Activated naive CD8-positive, alpha-beta T cell treated with anti-CD3 and anti-CD28 coated beads, Interleukin-2, amount 10 ng/mL, durations not matched to agents 7 days and 5 days (primary cell): Measurements from ENCODE around the gene SLC6A19. TPM values are rescaled to one million over a fixed set of nuclear protein-coding genes. Genes with fewer than 3 reads are reported as not detected.
"Not testable (repeated sequence)": the region's sequence is repeated elsewhere in the genome, so short reads cannot be mapped to it uniquely, and the experiment has no call there.

ENCODE experiments used
- ATAC-seq: fragments of 150-1000 bp; cut with Tn5 transposase; one replicate; pipeline ENCODE4 v1.10.0; 2021; ENCODE audit warnings: low read depth, moderate library complexity
- POLR2A ChIA-PET: fragments of 350-600 bp; sonication (Branson Sonifier 250); formaldehyde crosslinking; loops from one replicate; lab custom pipeline; 2021; ENCODE audit warnings: antibody characterized with exemption; lab: Charles Lee
- DNase-seq: peaks from one replicate; pipeline ENCODE4 v3.0.0; 2021
- H3K27ac Mint-ChIP-seq: one replicate; pipeline ENCODE4 v1.8.0; 2022; ENCODE audit warnings: mild to moderate bottlenecking, mixed read lengths
- H3K27me3 Mint-ChIP-seq: one replicate; pipeline ENCODE4 v1.8.0; 2022; ENCODE audit warnings: mild to moderate bottlenecking, moderate library complexity, mixed read lengths
- H3K36me3 Mint-ChIP-seq: one replicate; pipeline ENCODE4 v1.8.0; 2021; ENCODE audit warnings: mild to moderate bottlenecking, mixed read lengths
- H3K4me1 Mint-ChIP-seq: one replicate; pipeline ENCODE4 v1.8.0; 2021; ENCODE audit warnings: mixed read lengths
- H3K4me3 Mint-ChIP-seq: one replicate; pipeline ENCODE4 v1.8.0; 2022; ENCODE audit warnings: mild to moderate bottlenecking, moderate library complexity, mixed read lengths
- H3K9me3 Mint-ChIP-seq: one replicate; pipeline ENCODE4 v1.8.0; 2021; ENCODE audit warnings: mixed read lengths
- total RNA-seq, 2 experiments: library from RNA; stranded (reverse); gene quantifications; one replicate each; pipeline ENCODE4 v1.2.3, GENCODE V29; 2021

Gene SLC6A19
- total RNA-seq, 2 experiments from 2014 or later: not detected

DNA sequence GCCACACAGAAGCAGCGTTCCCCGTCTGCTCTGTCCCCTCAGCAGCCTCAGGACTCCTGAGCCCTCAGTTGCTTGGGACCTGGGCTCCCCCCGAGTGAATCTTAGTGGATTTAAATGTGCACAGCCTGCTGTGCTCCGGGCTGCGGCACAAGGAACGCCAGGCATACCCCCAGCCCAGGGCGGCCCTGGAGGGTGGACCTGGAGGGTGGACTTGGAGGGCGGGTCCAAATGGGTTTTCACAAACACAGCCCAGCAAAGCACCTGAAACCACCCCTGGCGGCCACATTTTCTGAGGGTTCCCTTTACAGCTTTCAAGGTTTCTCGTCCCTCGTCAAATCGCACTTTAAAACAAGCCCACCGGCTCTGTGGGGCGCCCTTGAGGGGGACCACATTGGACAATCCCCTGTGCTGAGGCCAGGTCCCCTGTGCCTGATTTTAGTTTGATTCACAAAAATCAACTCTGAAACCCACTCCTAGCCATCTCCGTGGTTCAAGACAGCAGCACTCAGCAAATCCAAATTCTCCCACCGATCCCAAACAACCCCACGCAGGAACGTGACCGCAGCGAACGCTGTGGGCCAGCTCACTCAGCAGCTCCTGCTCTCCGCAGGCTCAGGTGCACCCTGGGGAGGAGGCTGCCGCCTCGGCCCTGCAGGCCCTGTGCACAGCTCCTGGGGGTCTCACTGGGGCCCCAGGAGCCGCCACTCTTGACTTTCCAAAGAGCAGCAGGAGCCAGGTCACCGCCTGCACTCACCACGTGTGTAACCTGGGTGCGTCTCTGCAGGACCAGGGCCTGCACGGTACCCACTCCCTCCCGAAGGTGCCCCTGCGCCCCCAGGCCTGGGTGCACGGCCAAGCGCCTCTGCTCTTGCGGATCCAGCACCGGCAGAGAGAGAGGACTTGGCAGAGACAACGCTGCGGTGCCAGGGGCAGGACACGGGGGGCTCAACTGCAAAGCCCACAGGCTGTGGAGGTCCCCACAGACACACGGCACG is 64.4 kb downstream of the SLC6A19 start:
- DNase-seq (no peak), ATAC-seq (no peak)
- Mint-ChIP-seq H3K27ac (no peak overlapping the region), H3K4me3 (no peak overlapping the region), H3K36me3 (peaks cover 3% of the 10 kb centered on the region), H3K9me3 (peaks cover 8% of the 10 kb centered on the region), H3K4me1 (peaks cover 8% of the 10 kb centered on the region), H3K27me3 (peaks cover 18% of the 10 kb centered on the region)
- POLR2A ChIA-PET: no interaction called here

- peaks cover 8% of the 10 kb centered on the region for H3K4me1 Mint-ChIP-seq
- H3K9me3 Mint-ChIP-seq: peaks cover 7% of the 10 kb centered on the region
- DNase-seq: no peak
- H3K4me3 Mint-ChIP-seq: no peak overlapping the region
- POLR2A ChIA-PET: no interaction called here
- peaks cover 18% of the 10 kb centered on the region for H3K27me3 Mint-ChIP-seq
- H3K36me3 Mint-ChIP-seq: peaks cover 3% of the 10 kb centered on the region
- no peak overlapping the region for H3K27ac Mint-ChIP-seq
- ATAC-seq: no peak
Observed at GRCh38 chr5:1266791-1267190, 65.4 kb downstream of the SLC6A19 start.

GRCh38 chr5:1267464-1267863 is 66.1 kb downstream of the SLC6A19 start:
- H3K27ac Mint-ChIP-seq, POLR2A ChIA-PET, H3K36me3 Mint-ChIP-seq, ATAC-seq, H3K9me3 Mint-ChIP-seq, H3K4me3 Mint-ChIP-seq, DNase-seq, H3K4me1 Mint-ChIP-seq: not testable (repeated sequence)
- H3K27me3 Mint-ChIP-seq: peaks cover 16% of the 10 kb centered on the region

DNA sequence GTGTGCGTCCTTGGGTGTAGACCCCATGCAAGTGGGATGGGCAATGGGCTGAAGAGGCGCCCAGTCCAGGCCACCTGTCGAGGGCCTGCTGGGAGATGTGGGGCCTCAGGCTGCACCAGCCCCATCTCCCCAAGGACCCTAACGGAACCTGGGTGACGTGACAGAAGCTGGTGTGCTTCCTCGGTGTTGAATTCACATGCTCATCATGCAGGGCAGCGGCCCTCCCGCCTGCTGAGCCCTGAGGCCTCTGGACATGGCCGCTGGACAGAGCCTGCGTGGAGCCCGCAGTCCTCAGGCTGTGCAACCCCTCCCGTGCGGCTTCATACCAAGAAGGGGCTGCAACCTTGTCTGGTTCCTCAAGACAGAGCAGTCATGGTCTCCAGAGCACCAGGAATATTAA is 66.7 kb downstream of the SLC6A19 start:
- POLR2A ChIA-PET: no interaction called here
- Mint-ChIP-seq H3K4me1 (peaks cover 8% of the 10 kb centered on the region), H3K27ac (no peak overlapping the region), H3K27me3 (peaks cover 16% of the 10 kb centered on the region), H3K4me3 (no peak overlapping the region), H3K9me3 (no peaks in the 10 kb centered on the region), H3K36me3 (peaks cover 1% of the 10 kb centered on the region)
- ATAC-seq (no peak), DNase-seq (no peak)

DNA sequence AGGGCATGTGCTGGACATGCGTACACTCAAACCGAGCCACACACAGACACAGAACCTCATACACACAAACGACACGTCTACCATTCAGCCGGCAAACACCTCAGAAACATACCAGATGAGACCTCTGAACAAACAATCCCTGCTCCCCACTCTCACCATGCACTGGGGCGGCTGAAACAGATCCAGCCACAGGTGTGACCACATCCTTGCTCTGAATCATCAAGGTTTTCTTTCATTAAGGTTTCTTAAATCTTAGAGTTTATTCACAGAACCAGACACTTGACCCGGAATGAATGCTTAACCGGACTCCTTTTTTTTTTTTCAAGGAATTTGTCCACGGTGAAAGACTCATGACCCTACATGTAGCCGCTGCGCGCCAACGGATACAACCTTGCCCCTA is 67.3 kb downstream of the SLC6A19 start:
- peak; percentile 50 for DNase-seq
- Mint-ChIP-seq H3K4me1 (peaks cover 8% of the 10 kb centered on the region), H3K4me3 (no peak overlapping the region), H3K27ac (no peak overlapping the region), H3K36me3 (peaks cover 1% of the 10 kb centered on the region), H3K9me3 (peaks cover under 1% of the 10 kb centered on the region), H3K27me3 (peaks cover 16% of the 10 kb centered on the region)
- ATAC-seq: peak; percentile 92
- POLR2A ChIA-PET: no interaction called here

GRCh38 chr5:1270426-1270825 is 69.0 kb downstream of the SLC6A19 start:
- H3K4me1 Mint-ChIP-seq: peaks cover 8% of the 10 kb centered on the region
- DNase-seq: no peak
- H3K4me3 Mint-ChIP-seq: no peak overlapping the region
- POLR2A ChIA-PET: no interaction called here
- H3K36me3 Mint-ChIP-seq: peaks cover 1% of the 10 kb centered on the region
- peaks cover 3% of the 10 kb centered on the region for H3K9me3 Mint-ChIP-seq
- H3K27me3 Mint-ChIP-seq: peaks cover 16% of the 10 kb centered on the region
- no peak overlapping the region for H3K27ac Mint-ChIP-seq
- ATAC-seq: no peak

DNA sequence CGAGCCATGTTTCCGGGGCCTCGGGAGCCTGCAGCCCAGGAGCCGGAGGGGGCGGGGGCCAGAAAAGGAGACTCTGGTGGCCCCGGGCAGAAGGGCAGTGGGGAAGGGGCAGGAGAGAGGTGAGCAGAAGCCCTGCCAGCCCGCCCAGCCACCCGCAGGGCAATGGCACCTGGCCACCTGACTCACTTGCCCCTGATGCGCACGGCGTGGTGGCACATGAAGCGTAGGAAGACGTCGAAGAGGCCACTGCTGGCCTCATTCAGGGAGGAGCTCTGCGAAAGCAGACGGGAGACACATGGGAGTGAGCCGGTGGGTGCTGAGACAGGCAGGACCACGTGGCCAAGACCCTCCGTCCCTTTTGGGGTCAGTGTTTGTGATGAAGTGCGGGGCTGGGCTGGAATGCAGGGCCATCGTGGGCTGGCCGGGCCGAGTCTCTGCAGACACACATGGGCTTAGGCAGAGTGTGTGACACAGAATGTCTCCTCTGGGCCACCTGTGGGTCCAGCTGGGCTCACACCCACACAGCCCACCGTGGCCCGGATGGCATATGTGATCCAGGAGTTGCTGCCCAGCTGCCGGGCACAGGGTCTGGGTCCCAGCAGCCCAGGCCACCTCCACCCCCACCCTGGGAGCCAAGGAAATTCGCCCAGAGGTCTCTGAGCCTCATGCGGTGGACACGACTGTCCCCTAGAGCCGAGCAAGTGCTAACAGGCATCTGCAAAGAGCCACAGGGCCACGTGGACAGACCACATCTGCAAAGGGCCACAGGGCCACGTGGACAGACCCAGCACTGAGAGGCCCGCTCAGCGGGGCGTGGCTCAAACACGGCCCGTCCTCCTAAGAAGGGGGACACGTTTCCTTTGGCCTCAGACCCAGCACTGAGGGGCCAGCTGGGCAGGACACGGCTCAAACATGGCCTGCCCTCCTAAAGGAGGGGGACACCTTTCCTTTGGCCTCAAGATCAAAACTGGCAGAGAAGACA is 69.8 kb downstream of the SLC6A19 start:
- H3K9me3 Mint-ChIP-seq: peaks cover 3% of the 10 kb centered on the region
- no peak overlapping the region for H3K27ac Mint-ChIP-seq
- peaks cover 1% of the 10 kb centered on the region for H3K36me3 Mint-ChIP-seq
- ATAC-seq (no peak), DNase-seq (no peak)
- H3K27me3 Mint-ChIP-seq: peaks cover 16% of the 10 kb centered on the region
- POLR2A ChIA-PET: no interaction called here
- H3K4me3 Mint-ChIP-seq: no peak overlapping the region
- peaks cover 8% of the 10 kb centered on the region for H3K4me1 Mint-ChIP-seq

- POLR2A ChIA-PET: no interaction called here
- DNase-seq (no peak), ATAC-seq (no peak)
- H3K4me3 Mint-ChIP-seq: no peak overlapping the region
- peaks cover 10% of the 10 kb centered on the region for H3K27me3 Mint-ChIP-seq
- H3K27ac Mint-ChIP-seq: no peak overlapping the region
- peaks cover 8% of the 10 kb centered on the region for H3K4me1 Mint-ChIP-seq
- peaks cover 1% of the 10 kb centered on the region for H3K36me3 Mint-ChIP-seq
- H3K9me3 Mint-ChIP-seq: peaks cover 3% of the 10 kb centered on the region
Observed at GRCh38 chr5:1272201-1272600, 70.8 kb downstream of the SLC6A19 start.

DNA sequence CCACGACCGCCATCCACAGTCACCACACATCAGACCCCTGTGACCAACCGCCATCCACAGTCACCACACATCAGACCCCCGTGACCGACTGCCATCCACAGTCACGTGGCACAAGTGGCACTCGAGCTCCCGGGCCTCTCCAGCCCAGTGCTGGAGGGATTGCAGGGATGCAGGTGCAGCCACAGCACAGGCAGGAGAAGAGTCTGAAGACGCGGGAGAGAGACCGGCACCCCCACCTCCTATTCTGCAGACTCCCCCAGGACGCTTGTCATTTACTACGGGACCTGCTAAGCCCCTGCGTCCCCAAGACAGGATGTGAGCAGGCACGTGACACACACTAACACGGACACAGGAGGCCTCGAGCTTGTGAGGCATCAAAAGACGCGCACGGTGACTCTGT is 72.3 kb downstream of the SLC6A19 start:
- POLR2A ChIA-PET: no interaction called here
- Mint-ChIP-seq H3K27me3 (peaks cover 6% of the 10 kb centered on the region), H3K4me1 (peaks cover 4% of the 10 kb centered on the region), H3K27ac (peak overlapping the region; percentile 20), H3K9me3 (peaks cover 7% of the 10 kb centered on the region), H3K36me3 (peaks cover 3% of the 10 kb centered on the region), H3K4me3 (no peak overlapping the region)
- DNase-seq: no peak
- no peak for ATAC-seq

DNA sequence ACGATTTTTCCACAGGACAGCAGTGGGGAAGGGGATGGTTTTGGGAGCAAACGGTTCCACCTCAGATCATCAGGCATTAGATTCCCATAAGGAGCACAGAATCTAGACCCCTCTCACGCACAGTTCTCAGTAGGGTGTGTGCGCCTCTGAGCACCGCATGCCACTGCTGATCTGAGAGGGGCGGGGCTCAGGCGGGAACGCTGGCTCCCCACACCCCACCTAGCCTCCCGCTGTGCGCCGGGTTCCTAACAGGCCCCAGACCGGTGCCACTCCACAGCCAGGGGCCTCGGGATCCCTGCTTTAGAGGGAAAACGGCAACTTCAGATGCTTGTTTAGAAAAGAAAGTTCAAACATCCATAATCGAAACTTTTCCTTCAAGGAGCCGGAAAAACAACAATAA is 73.1 kb downstream of the SLC6A19 start:
- no peak overlapping the region for H3K27ac Mint-ChIP-seq
- H3K4me3 Mint-ChIP-seq: no peak overlapping the region
- ATAC-seq (no peak), DNase-seq (no peak)
- POLR2A ChIA-PET: no interaction called here
- no peaks in the 10 kb centered on the region for H3K4me1 Mint-ChIP-seq
- peaks cover 7% of the 10 kb centered on the region for H3K9me3 Mint-ChIP-seq
- H3K27me3 Mint-ChIP-seq: peaks cover 3% of the 10 kb centered on the region
- H3K36me3 Mint-ChIP-seq: peaks cover 3% of the 10 kb centered on the region

Other genes starting within 250 kb of the SLC6A19 start
- under 1 TPM; 0.23 to 0.36 TPM for gene NKD2, start 192.8 kb upstream of the SLC6A19 start, total RNA-seq
- 10 to 100 TPM; 31.5 to 37.5 TPM for gene SLC12A7, start 89.5 kb upstream of the SLC6A19 start, total RNA-seq
- gene SLC6A18, start 23.8 kb downstream of the SLC6A19 start, total RNA-seq: not detected
- gene TERT, start 93.5 kb downstream of the SLC6A19 start, total RNA-seq: under 1 TPM in 1 of 2 experiments, not detected in 1; 0.36 TPM
- 10 to 100 TPM; 80.9 to 82.7 TPM for gene CLPTM1L, start 143.5 kb downstream of the SLC6A19 start, total RNA-seq
- under 1 TPM in 1 of 2 experiments, not detected in 1; 0.08 TPM for gene SLC6A3, start 243.8 kb downstream of the SLC6A19 start, total RNA-seq